ENCODE measurements around the gene LRP11. TPM values are rescaled to one million over a fixed set of nuclear protein-coding genes. Genes with fewer than 3 reads are reported as not detected.

The LRP11 gene
- total and polyA plus RNA-seq, 2 of the 13 experiments (the other 11 are each of a cell fraction or from before 2014, with no cell fraction given) = 32.4 to 48.9 TPM

- no peak for TF ChIP-seq PAXIP1 (CRISPR knock-in tag; conservative IDR thresholded peaks at IDR 0.05)
- TF ChIP-seq PHF8 (CRISPR knock-in tag; IDR thresholded peaks at IDR 0.05) = peak; percentile 44; the same call in 1 of the 2 replicates
- no peak for TF ChIP-seq PHF5A (CRISPR knock-in tag; IDR thresholded peaks at IDR 0.05; ENCODE audit: low read depth, unreplicated experiment)
- no peak for TF ChIP-seq ZNF598 (CRISPR knock-in tag; IDR thresholded peaks at IDR 0.05; ENCODE audit: borderline replicate concordance)
- TF ChIP-seq BRD4 (CRISPR knock-in tag; IDR thresholded peaks at IDR 0.05) = no peak
- TF ChIP-seq AKNA (CRISPR knock-in tag; IDR thresholded peaks at IDR 0.05; ENCODE audit: borderline replicate concordance) = no peak
- TF ChIP-seq ZNF17 (CRISPR knock-in tag; IDR thresholded peaks at IDR 0.05) = no peak
- 0 out of 2 replicates have a peak, but pooled peaks have one; percentile 45 for TF ChIP-seq ZNF224 (CRISPR knock-in tag; IDR thresholded peaks at IDR 0.05)
- TF ChIP-seq ZBTB38 (CRISPR knock-in tag; IDR thresholded peaks at IDR 0.05) = peak; percentile 62; the same call in 1 of the 2 replicates
- TF ChIP-seq MXI1 (IDR thresholded peaks at IDR 0.05; ENCODE audit: borderline replicate concordance, low read depth, low read length) = no peak
- no peak for TF ChIP-seq ZNF768 (CRISPR knock-in tag; IDR thresholded peaks at IDR 0.05)
- TF ChIP-seq DRAP1 (CRISPR knock-in tag; IDR thresholded peaks at IDR 0.05) = 0 out of 2 replicates have a peak, but pooled peaks have one; percentile 22
- TF ChIP-seq TP53 (CRISPR knock-in tag; conservative IDR thresholded peaks at IDR 0.05) = no peak
- no peak for TF ChIP-seq ZNF776 (CRISPR knock-in tag; IDR thresholded peaks at IDR 0.05)
- no peak for TF ChIP-seq HES4 (CRISPR knock-in tag; IDR thresholded peaks at IDR 0.05; ENCODE audit: borderline replicate concordance)
- TF ChIP-seq MTF2 (CRISPR knock-in tag; IDR thresholded peaks at IDR 0.05; ENCODE audit: borderline replicate concordance) = no peak
Observed at GRCh38 chr6:149840345-149841075, 23.6 kb downstream of the LRP11 start (continued).
